RPMI8226 (cell line): ENCODE results near the gene APOLD1.
"Not testable (repeated sequence)": the region's sequence is repeated elsewhere in the genome, so short reads cannot be mapped to it uniquely, and the experiment has no call there.

Source experiments
- DNase-seq: peaks from one replicate; pipeline ENCODE4 v3.0.0-alpha.2; 2015

The APOLD1 gene

GRCh38 chr12:12786706-12787601, 1.5 kb downstream of the APOLD1 start:
- DNase-seq: peak; percentile 88

GRCh38 chr12:12788131-12788530, 2.7 kb downstream of the APOLD1 start:
- DNase-seq: no peak

- peak; percentile 89 for DNase-seq
Measured at GRCh38 chr12:12788675-12789368, 3.4 kb downstream of the APOLD1 start.

GRCh38 chr12:12790956-12791355, 5.5 kb downstream of the APOLD1 start:
- DNase-seq: no peak

GRCh38 chr12:12791756-12792369, 6.4 kb downstream of the APOLD1 start:
- no peak for DNase-seq

- no peak for DNase-seq
Measured at GRCh38 chr12:12792421-12792820, 7.0 kb downstream of the APOLD1 start.

- DNase-seq: no peak
Measured at GRCh38 chr12:12794686-12795085, 9.2 kb downstream of the APOLD1 start.

GRCh38 chr12:12796171-12796570, 10.7 kb downstream of the APOLD1 start:
- no peak for DNase-seq

GRCh38 chr12:12796928-12797793, 11.7 kb downstream of the APOLD1 start:
- peak; percentile 87 for DNase-seq

GRCh38 chr12:12797794-12798152, 12.3 kb downstream of the APOLD1 start:
- peak; percentile 65 for DNase-seq

- no peak for DNase-seq
Measured at GRCh38 chr12:12798480-12798879, 13.0 kb downstream of the APOLD1 start.

GRCh38 chr12:12799163-12799920, 13.9 kb downstream of the APOLD1 start:
- no peak for DNase-seq

GRCh38 chr12:12800406-12801180, 15.1 kb downstream of the APOLD1 start:
- no peak for DNase-seq

- DNase-seq: not testable (repeated sequence)
Measured at GRCh38 chr12:12801656-12802055, 16.2 kb downstream of the APOLD1 start.

- peak; percentile 90 for DNase-seq
Measured at GRCh38 chr12:12803186-12803585, 17.7 kb downstream of the APOLD1 start.

- DNase-seq: no peak
Measured at GRCh38 chr12:12804011-12804410, 18.6 kb downstream of the APOLD1 start.

GRCh38 chr12:12804432-12804886, 19.0 kb downstream of the APOLD1 start:
- no peak for DNase-seq

GRCh38 chr12:12806784-12807516, 21.5 kb downstream of the APOLD1 start:
- DNase-seq: no peak

- not testable (repeated sequence) for DNase-seq
Measured at GRCh38 chr12:12807517-12807903, 22.1 kb downstream of the APOLD1 start.

GRCh38 chr12:12807970-12808702, 22.7 kb downstream of the APOLD1 start:
- DNase-seq: no peak
